Measurements from ENCODE around the gene ZBTB12. TPM values are rescaled to one million over a fixed set of nuclear protein-coding genes. Genes with fewer than 3 reads are reported as not detected.

The ZBTB12 gene
- total RNA-seq, 1 experiment from 2014 or later = 1.2 TPM

DNA sequence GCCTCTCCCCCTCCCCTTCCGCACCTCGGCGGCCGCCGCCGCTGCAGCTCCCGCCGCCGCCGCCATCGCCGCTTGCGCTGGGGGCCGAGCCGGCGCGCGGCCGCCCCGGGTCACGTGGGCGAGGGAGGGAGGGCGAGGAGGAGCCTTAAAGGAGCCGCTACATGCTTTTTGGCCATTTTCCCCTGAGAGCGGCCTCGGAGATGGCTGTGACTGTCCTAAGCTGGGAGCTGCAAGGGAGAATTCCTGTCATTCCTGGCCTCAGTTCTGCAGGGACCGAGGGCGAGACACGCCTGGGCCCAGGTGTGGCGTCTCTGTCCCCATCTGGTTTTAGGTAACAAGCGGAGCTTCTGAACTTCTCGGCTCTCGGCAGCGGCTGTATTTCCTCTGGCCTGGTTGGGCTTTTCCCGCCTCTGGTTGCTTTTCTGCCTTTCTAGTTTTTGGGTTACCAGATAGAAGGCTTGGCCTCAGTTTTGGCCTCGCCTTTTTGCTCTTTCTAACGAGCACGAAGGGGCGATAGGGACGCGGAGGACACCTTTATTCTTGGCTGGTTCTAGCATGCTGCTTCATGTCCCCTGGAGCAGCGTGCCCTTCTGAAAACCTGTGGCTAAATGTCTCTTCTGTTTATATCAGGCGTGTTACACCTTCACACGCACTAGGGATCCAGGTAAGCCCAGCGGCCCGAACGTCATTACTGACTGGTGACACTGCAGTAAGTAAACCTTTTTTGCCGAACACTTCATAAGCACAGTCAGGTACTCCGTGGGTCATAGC lies 4.1 kb downstream of the ZBTB12 start, which contains the start of gene EHMT2:
Gene EHMT2, minus strand, starts transcription at position 87 of the 771 bp plus-strand sequence. Its CDS starts 21 bp downstream, at position 66.
- peak; percentile 79 for DNase-seq (ENCODE audit: low read depth)

- DNase-seq (ENCODE audit: low read depth) = no peak
Measured at GRCh38 chr6:31896856-31897611, 4.9 kb downstream of the ZBTB12 start.

DNA sequence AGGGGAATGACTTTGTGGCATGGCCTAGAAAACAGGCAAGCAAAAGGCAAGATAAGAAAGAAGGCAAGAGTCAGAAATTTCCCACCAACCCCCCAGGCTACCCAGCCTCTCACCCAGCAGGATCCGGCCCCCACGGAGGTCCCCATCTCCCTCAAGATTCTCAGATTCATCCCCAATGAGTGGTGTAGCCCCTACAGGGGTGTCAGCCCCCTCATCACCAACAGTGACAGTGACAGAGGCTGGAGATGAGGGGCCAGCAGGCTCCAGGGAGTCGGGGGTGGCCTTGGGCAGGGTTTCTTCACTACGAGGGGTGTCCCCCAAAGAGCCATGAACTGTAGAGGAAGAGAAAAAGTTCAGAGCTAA lies 5.4 kb downstream of the ZBTB12 start:
- no peak for DNase-seq (ENCODE audit: low read depth)

- no peak for DNase-seq (ENCODE audit: low read depth)
Measured at GRCh38 chr6:31892821-31893220, 9.1 kb downstream of the ZBTB12 start.

GRCh38 chr6:31889331-31889972 lies 12.4 kb downstream of the ZBTB12 start:
- no peak for DNase-seq (ENCODE audit: low read depth)

DNA sequence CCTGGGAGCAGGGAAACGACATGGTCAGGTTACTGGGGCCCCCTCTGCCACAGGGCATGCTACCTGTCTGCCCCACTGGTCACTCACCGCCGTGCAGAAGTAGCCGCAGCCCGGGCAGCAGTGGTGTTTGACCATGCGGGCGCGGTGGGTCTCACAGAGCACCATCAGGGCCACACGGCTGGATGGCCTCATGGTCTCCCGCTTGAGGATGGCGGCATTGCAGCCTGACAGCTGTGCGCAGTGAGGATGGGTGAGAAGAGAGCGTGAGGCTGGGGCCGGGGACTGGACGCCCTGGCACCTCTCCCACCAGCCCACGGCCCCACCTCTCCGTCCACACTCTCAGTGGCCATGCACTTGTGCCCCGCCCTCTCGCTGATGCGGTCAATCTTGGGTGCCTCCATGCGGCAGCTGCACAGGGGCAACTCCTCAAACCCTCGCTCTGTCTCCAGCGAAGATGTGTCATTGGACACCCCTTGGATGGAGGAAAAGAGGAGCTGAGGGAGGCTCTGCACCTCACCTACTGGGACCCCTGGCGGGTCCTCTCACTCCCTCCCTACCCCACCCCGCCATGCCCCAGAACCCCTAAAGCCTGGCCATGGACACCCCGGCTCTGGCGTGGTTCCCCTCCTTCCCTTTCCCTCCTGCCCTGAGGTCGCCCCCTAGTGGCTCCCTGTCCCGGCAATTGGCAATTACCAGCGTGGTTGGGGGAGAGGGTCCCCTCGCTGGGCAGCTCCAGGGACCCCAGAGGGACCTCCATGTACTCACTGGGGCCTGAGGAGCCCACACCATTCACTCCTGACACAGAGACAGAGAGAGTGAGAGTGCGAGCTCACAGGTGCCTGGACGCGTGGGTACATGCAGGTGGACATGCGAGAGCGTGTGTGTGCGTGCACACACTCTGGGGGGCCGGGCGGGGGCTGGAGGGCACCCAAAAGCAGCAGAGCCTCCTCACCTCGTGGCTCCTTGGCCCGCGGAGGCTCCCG lies 13.3 kb downstream of the ZBTB12 start:
- no peak for DNase-seq (ENCODE audit: low read depth)

DNA sequence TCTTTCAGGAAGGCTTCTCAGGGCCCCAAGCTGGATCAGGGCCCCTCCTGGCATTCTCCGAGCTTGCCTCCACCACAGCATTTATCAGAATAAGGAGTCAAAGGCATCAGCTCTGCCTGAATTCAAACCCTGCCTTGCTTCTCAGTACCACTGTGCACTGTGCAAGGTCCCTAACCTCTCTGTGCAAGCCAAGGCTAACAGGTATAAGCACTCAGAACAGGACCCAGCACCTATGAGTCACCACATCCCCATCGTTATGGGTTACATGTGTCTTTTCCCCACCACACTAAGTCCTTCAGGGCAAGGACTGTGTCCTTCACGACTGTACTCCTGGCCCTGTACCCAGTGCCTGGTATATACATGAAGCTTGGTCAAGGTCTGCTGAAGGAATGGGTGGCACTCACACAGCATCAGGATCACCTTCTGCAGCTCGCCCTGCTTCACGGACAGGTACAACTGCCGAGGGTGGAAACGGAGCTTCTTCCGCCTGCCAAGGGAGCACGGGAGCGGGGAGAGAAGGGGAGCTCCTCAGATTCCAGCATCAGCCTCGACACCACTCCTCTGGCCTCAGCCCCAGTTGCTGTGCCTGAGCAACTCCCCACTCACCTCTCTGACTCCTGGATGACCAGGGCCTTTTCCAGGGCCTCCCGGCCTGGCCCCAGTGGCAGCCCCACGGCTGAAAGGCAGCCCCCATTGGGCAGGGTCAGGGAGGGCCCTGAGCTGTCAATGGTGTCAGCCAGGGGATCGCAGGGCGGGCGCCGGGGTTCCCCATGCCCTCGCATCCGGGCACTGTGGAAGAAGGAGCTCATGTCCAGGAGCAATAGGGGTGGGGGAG lies 14.5 kb downstream of the ZBTB12 start:
- DNase-seq (ENCODE audit: low read depth) = no peak

DNA sequence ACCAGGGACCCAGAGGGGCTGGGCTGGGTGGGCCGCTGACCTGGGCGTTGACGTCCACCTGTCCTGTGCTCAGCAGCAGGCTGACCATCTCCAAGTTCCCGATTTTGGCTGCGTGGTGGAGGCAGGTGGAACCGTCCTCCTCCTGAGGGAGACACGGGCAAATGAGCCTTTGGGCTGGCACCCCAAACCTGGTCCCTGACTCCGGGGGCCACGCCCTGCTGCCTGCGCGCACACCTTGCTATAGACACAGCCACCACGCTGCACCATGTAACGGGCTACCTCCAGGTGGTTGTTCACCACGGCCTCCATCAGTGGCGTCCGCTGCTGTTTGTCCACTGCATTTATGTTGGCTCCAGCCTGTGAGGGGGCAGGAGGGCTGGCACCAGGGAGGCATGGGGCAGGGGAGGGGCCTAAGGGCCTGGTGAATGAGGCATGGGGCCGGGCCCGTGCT lies 15.3 kb downstream of the ZBTB12 start:
- no peak for DNase-seq (ENCODE audit: low read depth)

GRCh38 chr6:31884528-31885035 lies 17.3 kb downstream of the ZBTB12 start:
- DNase-seq (ENCODE audit: low read depth) = no peak

DNA sequence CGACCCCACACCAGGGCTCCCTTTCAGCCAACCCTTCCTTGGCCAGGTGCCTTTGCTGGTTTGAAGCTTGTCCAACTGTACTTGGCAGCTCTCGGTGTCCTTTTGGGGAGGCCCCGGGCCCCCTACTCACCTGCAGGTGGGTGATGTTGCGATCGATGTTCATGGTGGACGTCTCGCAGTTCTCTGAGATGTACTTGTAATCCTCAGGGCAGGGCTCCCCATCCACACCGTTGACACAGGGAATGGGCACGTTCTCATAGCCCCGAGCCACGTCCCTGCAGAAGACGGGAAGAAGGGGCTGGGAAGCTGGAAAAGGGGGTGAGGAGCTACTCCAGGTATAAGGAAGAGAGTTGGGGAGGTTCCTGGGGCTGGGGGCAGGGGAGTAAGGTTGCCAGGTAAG lies 18.2 kb downstream of the ZBTB12 start:
- DNase-seq (ENCODE audit: low read depth) = no peak

DNA sequence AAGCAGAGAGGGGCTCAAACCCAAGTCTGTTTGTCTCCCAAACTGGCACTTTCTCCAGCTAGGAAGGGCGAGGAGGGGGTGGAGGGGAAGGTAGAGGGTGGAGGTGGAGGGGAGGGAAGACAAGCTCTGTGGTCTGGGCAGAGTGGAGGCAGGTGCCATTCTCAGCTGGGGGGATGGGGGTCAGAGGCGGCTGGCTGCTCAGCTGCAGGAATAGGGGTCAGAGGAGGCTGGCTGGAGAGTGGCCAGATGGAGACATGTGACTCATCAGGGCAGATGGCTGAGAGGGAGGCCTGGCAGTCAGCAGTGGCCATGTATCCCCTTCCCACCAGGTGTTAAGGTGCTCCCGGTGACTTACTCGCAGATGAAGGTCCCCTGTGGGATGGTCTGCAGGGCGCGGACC lies 19.5 kb downstream of the ZBTB12 start:
- peak; percentile 48 for DNase-seq (ENCODE audit: low read depth)

GRCh38 chr6:31881136-31881859 lies 20.6 kb downstream of the ZBTB12 start:
- DNase-seq (ENCODE audit: low read depth) = no peak

GRCh38 chr6:31880616-31881015 lies 21.3 kb downstream of the ZBTB12 start:
- DNase-seq (ENCODE audit: low read depth) = no peak

- DNase-seq (ENCODE audit: low read depth) = no peak
Measured at GRCh38 chr6:31879901-31880300, 22.0 kb downstream of the ZBTB12 start.

GRCh38 chr6:31879143-31879542 lies 22.7 kb downstream of the ZBTB12 start:
- no peak for DNase-seq (ENCODE audit: low read depth)

GRCh38 chr6:31878726-31879125 lies 23.2 kb downstream of the ZBTB12 start, which contains the start of gene SLC44A4:
Gene SLC44A4, minus strand, starts transcription at chr6:31878997. Its CDS starts 17 bp downstream, at chr6:31878980.
- no peak for DNase-seq (ENCODE audit: low read depth)

GRCh38 chr6:31878222-31878621 lies 23.7 kb downstream of the ZBTB12 start:
- no peak for DNase-seq (ENCODE audit: low read depth)

- DNase-seq (ENCODE audit: low read depth) = no peak
Measured at GRCh38 chr6:31877651-31878161, 24.2 kb downstream of the ZBTB12 start.

DNA sequence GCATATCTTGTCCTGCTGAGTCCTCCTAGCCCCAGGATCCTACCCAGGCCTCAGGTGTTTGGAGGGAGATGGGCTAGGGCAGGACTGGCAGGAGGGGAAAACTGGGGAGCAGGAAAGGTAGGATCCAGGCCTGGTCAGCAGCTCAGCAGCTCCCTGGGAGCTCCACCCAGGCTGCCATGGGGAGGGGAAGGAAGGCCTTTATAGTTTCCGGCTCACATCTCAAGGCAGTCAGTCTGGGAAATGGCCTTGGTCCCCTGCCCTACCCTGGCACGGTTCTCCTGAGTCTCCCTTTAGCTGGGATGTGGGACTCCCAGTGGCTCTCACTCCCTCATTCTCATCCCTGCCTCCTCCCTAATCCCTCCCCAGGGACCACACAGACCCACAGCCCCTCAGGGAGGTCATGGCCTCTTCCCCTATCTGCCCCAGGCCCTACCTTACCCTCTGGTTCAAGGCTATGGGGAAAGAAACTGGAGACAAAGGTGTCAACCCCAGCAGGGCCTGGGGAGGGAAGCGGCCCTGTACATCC lies 24.7 kb downstream of the ZBTB12 start:
- DNase-seq (ENCODE audit: low read depth) = no peak
